NCI-H774 (cell line): ENCODE results near the gene GKN1.

Experiments
- DNase-seq: peaks from one replicate; lab custom pipeline; 2025; lab: John Stamatoyannopoulos, UW

GKN1 gene

DNA sequence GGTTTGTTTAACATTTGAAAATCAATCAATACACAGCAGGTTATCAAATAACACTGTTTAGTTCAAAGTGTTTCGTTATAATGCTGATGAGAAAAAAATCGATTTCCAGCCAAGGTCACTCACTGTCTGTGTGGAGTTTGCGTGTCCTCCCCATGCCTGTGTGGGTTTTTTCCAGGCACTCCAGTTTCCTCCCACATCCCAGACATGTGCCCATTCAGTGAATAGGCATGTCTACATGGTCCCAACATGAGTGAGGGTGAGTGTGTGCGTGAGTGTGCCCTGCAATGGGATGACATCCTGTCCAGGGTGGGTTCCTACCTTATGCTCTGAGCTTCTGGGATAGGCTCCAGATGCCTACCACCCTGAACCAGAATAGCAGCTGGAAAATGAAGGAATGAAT, 13.1 kb upstream of the GKN1 start:
- no peak for DNase-seq

DNA sequence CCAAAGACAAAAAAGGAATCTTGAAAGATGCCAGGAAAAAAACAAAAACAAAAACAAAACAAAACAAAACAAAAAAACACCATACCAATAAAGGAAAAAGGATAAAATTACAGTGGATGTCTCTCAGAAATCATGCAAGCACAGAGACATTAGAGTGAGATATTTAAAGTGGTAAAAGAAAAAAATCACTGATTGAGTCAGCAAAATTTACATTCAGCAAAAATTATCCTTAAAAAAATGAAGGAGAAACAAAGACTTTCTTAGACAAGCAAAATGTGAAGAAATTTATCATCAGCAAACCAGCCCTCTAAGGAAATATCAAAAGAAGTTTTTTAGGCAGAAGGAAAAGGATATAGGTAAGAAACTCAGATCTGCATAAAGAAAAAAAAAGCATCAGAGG, 10.2 kb upstream of the GKN1 start:
- no peak for DNase-seq

DNA sequence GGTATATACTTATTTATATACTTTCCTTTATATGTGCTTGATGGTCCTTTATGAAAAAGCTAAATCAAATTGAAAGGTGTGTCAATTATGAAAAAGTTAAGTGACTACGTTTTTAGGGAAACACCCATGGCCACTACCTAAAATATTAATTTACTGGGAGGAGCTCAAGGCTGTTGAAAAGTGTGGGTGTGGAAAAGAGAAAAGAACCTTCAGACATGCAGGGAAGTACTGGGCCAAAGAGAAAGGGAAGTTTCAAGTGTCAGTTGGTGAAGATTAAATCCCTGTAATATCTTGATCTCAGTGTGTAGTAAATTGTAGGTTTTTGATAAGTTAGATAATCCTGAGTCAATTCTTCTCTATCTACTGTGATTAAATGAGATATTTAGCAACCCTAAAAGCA, 6.2 kb upstream of the GKN1 start:
- DNase-seq: no peak

DNA sequence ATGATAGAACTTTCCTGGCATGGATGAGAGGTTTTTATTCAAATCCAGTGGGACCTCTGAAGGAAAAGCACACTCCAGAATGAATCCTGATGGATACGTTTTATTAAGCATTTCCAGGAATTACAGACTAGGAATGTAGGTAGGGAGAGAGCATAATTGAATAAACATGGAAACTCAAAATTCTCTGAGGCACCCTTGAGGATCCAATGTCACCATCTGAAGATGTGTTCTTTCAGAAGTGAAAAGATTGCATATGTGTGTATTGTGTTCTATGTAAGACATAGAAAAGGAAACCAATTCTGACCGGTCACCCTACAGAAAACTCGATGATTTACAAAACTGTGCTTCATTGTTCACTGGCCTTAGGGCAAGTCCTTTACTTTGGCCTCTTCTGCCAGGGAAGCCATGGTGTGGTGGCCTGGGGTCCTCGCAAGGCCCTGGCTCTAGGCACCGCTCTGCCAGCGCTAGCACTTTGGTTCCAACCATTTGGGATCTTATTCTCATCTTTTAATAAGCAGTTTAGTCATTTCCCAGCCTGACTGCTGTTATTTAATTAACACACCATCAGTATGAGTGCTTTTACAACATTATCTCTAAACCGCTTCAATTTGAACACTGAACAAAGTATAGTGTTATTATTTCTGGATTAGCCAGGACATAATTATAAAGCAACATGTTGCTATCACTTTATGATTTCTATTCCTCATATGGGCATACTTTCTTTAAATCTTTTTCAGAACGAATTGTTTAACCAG, 4.5 kb upstream of the GKN1 start:
- DNase-seq: no peak

DNA sequence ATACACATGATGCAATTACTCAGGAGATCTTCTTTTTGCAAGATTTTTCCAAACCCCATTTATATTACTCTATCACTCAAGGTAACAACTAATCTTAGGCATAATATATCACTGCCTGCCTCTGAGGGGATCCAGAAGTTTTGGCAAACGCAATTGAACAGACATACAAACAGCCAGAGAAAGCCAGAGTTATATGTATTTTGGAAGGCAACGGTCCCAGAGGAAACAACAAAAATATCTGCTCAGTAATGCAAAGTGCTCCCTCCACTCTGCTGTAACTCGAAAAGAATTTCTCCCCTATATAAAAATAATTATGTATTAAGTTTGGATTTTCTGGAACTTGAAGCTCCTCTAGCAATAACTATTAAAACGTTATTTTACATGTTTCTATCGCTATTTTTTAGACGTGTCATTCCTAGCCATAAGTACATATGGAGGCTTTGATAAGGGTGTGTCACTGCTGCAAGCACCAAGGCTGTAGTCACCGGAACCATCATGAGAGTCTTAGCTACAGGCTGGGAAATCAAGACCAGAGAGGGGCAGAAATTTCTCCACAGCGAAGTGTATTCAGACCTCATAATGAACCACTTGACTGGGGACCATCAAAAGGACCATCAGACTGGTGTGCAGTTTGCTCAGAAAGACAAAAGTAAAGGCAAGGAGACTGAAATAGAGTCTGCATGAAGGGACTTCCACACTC, 3.7 kb upstream of the GKN1 start:
- no peak for DNase-seq

DNA sequence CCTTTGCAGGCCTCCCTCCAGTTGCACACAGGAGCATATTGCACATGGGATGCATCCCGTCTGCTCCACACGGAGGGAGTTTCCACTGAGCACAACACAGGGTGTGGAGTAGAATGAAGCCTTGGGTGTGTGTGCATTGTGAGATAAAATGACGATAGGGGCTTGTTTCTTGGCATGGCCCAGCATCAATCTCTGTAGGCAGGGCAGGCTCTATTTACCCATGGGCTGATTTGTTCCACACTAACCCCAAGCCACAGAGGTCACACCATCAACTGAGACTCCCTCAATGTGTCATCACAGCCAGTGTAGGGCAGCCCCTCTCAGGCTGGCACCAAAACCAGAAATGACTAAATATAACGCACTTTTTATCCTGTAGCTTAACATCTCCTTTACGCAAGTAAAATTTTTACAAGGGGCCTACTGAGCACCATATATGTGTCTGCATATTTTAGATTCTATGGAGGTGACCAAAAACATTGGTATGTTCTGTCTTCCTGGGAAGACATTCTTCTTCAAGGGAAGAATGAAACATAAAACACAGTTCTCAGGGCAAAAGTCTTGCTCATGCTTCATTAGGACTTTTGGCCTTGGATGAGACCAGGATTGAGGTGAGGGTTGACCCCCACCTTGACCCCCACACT, 2.7 kb upstream of the GKN1 start:
- DNase-seq: no peak

DNA sequence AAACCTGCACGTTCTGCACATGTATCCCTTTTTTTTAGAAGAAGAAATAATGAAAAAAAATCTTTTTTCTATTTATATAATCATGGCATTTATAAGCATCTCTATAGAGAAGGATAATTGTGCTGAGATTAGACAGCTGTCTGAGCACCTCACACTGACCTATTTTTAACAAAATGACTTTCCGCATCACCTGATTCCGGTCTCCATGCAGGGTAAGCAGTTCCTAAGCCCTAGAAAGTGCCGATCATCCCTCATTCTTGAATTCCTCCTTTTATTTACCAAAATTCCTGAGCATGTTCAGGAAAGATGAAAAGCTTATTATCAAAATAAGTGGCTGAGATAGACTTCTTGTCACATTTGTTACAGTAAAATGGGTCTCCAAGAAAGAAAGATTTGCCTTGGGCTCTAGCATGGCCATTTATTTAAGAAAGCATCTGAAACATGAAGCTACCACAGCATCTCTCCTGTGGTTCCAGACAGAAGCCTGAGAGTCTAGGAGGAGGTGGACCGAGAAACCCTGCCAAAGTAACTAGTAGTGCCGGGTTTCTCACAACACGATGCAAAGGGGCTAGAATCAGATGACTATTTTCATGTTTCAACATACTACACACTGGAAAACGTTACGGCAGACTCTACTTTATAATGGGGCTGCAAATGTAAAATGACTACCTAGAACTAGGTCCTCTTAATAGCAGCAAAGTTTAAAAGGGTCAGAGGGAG, 670 bp downstream of the GKN1 start:
- no peak for DNase-seq

DNA sequence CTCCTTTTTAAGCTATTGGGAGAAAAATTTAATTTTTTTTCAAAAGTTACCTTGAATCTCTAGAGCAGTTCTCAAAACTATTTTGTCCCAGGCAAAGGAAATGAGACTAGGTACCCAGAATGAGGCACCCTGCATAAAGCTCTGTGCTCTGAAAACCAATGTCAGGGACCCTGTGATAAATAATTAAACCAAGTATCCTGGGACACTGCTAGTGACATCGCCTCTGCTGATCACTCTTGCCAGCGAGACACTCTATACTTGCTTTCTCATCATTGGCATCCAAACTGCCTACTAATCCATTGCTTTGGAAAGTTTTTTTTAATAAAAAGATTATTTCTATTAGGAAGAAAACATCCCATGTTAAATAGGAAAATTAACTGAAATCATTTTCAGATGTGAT, 1.4 kb downstream of the GKN1 start:
- DNase-seq: no peak

DNA sequence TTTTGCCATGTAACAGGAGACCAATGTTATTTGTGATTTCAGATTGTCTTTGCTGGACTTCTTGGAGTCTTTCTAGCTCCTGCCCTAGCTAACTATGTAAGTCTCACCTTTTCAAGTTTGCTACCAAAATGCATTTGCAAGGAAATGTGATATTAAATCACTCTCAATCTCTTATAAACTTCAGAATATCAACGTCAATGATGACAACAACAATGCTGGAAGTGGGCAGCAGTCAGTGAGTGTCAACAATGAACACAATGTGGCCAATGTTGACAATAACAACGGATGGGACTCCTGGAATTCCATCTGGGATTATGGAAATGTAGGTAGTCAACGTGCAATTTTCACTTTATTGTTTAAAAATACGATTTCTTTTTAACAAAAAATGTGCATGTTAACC, 3.0 kb downstream of the GKN1 start:
- no peak for DNase-seq

DNA sequence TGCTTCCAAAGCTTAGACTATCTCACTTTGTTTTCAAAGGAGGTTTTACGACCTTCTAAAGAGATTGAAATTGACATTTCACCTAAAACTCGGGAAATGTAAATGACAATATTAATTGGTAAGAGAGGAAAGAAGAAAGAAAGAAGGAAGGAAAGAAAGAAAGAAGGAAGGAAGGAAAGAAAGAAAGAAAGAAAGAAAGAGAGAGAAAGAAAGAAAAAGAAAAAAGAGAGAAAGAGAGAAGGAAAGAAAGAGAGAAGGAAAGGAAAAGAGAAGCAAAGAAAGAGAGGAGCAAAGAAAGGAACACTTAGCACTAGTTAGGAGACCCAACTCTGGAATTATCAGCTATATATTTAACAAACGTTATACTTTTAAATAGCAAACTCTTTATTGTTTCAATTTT, 3.7 kb downstream of the GKN1 start:
- DNase-seq: no peak

DNA sequence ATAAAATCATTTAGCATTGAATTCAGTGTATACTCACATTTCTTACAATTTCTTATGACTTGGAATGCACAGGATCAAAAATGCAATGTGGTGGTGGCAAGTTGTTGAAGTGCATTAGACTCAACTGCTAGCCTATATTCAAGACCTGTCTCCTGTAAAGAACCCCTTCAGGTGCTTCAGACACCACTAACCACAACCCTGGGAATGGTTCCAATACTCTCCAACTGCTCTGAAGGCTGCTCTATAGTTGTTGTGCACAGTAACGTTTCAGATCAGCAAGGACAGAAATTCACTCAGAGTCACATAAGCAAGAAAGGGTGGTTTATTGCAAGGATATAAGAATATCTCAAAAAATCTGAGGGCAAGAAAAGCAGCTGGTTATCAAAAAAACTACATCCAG, 6.5 kb downstream of the GKN1 start:
- no peak for DNase-seq

DNA sequence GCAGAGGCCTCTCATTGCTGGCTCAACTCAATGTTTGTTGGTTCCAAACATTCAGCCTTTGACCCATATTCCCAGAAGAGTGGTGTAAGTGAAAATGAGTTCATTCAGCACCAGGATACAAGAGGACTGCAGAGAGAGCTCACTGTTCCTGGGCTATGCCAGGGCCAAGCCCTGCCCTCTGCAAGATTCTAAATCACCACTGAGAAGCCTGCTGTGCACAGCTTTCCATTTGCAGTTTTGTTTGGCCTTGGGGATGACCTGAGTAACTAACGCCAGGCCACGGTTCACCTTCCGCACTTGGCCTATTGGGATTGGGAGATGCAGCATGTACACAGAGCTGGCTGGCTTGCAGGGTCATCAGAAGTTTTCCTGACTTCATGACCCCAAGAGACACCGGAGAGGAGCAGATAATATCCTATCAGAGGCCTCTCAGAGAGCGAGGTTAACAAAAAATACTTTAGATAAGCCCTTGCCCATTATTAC, 12.6 kb downstream of the GKN1 start:
- no peak for DNase-seq

DNA sequence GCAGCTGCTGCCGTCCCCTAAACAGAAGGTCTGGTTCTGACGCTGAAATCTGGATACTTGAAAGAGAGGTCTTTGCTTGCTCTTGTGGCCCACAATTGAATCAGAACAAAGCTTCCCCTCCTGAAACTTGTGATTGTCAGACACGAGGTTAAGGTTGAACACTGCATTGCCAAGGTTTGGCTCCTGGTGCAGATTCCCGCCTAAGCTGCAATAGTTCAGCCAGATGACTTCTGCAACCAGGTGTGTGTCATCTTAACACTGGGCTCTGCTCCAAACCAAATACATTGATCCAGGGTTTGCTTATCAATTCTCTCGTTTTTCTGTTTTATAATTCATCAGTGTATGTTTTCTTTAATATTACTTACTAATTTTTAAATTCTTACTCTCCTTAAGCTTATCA, 14.6 kb downstream of the GKN1 start:
- DNase-seq: no peak

DNA sequence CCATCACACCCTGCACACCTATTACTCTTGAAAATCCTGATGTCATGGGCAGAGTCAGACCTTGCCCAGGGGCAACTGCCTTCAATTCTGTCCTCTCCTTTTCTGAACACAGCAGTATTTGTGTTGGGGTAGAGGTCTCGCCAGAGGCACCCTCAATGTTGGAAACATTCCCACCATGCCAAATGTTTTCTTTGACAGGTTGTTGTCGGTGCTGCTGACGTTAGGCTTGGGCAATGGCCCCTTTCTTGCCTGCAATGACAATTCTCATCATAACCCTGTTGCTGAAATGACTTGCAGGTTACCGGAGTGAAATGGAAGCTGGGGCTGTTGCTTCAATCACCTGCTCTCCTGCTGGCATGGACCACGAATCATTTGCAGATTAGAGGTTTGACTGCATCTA, 17.9 kb downstream of the GKN1 start:
- DNase-seq: no peak

DNA sequence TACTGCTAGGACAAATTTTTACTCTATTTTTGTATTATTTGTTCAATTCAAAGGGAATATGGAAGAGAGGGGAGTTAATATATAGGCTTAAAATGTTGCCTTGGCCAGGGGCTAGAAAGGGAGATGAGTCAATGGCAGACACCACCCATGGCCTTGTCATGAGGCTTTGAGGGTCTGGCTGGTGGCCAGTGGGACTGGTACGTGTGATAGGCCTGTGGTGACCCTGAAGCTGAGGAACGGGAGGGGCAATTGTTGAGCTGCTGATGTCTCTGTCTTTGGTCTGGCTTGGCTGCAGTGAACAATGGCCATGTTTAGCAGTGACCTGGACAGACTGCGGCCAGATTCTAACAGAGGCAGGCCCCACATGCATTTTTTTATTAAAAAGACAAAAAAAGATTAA, 18.5 kb downstream of the GKN1 start:
- DNase-seq: no peak

DNA sequence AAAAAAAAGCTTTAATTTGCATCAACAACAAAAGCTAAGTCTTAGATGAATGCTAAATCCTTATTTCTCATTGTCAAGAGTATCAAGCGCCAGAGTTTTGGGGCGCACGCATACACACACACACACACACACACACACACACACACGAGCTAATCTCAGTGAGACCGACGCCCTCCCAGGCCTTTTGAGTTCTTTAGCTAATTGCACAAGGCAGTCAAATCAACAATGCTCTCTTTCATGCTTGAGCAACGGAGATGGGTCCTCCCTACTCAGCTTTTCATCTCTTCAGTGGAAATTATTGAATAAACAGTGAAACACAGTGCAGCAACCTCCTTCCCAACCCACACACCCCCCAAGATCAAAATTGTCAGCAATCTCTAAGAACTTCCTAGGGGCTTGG, 19.2 kb downstream of the GKN1 start:
- no peak for DNase-seq

DNA sequence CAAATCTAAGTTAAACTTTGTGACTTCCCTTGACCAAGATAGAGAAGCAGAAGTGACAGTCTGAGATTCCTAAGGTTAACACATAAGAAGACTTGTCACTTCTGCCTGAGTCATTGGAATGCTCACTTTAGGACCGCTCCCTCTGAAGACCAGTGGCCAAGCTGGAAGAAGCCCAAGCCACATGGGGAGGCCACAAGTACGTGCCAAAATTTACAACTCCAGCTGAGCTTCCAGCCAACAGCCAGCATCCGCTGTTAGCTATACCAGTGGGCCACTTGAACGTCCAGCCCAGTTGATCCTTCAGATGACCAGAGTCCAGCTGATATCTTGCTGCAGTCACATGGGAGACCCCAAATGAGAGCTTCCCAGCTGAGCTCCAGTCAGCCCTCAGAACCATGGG, 20.4 kb downstream of the GKN1 start:
- DNase-seq: no peak

DNA sequence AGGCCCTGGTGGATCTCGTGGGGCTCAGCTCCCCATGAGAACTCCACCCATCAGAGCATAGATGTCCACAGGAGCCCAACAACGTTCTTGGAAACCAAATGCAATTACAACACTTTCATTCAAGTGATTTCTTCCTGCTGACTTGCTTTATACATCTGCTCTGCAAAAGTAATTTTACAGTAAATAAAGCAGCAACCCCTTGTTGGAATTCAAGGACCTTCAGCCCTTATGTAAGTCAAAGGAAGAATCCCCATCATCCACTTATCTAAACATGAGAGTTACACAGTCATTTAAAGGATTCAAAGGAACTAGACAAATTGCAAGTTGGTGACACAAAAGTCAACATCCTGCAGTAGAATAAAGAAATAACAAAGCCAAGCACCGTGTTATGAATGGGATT, 21.5 kb downstream of the GKN1 start:
- DNase-seq: no peak

DNA sequence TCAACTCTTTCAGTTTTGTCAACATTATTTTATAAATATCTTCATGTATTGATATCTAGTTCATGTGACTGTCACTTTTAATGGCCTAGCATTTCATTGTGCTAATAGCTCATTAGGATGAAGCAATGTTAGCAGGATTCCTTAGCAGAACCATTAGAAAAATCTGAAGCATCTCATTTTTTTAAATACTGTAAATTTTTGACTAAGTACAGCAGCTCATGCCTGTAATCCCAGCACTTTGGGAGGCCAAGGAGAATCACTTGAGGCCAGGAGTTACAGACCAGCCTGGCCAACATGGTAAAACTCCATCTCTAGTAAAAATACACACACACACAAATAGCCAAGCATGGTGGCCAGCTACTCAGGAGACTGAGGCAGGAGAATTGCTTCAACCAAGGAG, 23.0 kb downstream of the GKN1 start:
- DNase-seq: no peak

DNA sequence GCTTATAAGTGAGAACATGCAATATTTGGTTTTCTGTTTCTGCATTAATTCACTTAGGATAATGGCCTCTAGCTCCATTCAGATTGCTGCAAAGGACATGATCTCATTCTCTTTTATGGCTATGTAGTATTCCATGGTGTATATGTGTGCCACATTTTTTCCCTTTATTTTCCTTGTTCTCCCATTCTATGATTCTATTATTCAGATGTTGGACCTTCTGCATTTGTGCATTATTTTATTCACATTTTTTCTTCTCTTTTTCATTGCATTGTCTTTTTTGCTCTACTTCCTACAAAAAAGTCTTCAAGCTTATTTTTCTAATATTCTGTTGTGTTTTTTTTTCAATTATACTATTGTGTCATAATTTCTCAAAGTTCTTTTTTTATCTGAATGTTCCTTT, 27.4 kb downstream of the GKN1 start:
- DNase-seq: no peak

DNA sequence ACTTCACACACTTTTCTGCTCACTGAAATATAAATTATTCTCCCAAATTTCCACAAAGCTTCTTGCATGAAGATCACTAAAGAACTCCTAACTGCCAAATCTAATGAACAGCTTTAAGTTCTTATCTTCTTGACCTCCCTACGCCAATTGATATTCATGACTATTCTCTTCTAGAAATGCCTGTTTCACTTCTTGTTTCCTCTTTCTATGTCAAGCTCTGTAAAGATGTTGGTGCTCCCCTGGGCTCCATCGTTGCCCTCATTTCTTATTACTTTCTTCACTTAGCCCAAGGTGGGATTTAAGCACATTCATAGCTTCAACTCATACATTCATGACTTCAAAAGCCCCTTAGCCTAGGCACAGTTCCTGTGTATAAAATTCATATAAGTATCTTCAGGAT, 29.3 kb downstream of the GKN1 start:
- DNase-seq: no peak

DNA sequence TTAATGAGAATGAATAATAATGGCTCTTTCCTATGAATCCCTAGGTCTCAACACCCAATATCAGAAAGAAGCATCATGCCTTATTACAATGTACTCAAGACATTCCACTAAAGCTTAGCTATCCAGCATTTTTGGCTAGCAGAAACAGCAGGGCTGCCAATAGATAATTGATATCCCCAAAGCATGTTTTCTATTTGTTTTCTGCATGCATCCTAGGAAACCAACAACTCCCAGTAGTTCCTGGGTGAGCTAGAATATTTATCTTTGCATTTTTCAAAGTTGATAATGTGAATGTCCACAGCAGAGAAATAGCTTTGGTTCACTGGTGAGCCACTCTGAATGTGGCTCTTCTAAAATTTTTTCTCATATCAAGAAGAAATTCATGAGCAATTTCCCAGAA, 32.7 kb downstream of the GKN1 start:
- no peak for DNase-seq

DNA sequence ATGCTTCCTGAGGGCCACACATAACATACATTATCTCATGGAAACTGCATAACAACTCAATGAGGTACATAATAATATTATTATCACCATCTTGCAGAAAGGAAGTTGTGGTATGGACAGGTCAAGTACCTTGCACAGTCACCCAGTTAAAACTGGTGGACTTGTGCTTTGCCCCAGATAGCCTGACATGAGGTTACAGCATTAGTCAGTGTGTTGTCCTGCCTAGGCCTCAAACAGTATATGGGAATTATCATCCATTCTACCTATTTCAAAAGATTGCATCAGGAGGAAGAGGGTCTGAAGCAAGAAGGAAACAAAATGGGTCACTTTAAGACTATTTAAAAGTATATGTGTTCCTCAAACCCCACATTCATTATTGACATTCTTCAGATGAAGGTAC, 33.2 kb downstream of the GKN1 start:
- no peak for DNase-seq
